DOHH2 (cell line): ENCODE data around the gene CARMIL1.

ENCODE experiments used
- H3F3A ChIP-seq: fragments of 200-600 bp; sonication (generic), shearing (Covaris generic); 2 replicates; pipeline ENCODE4 v1.6.0; 2016; ENCODE audit warnings: antibody characterized with exemption, mild to moderate bottlenecking; ENCODE audit not compliant: control insufficient read depth, insufficient read depth
- H3K27ac ChIP-seq: fragments of 200-600 bp; sonication (generic); 2 replicates; pipeline ENCODE4 v1.5.1; 2014; ENCODE audit warnings: low read depth, mild to moderate bottlenecking, low read length, moderate library complexity
- H3K27me3 ChIP-seq: fragments of 200-600 bp; sonication (generic); 2 replicates; pipeline ENCODE4 v1.6.1; 2014; ENCODE audit warnings: mild to moderate bottlenecking, low read length, mixed read lengths; ENCODE audit not compliant: control insufficient read depth
- H3K36me3 ChIP-seq: fragments of 200-600 bp; sonication (generic); 2 replicates; pipeline ENCODE4 v1.6.1; 2014; ENCODE audit warnings: mild to moderate bottlenecking, low read length, moderate library complexity, mixed read lengths; ENCODE audit not compliant: control insufficient read depth
- H3K4me1 ChIP-seq: fragments of 200-600 bp; sonication (generic); 2 replicates; pipeline ENCODE4 v1.6.1; 2014; ENCODE audit warnings: mild to moderate bottlenecking, low read length, mixed read lengths; ENCODE audit not compliant: control insufficient read depth
- H3K4me2 ChIP-seq: fragments of 200-600 bp; sonication (generic); 2 replicates; pipeline ENCODE4 v1.6.0; 2014; ENCODE audit warnings: mild to moderate bottlenecking, low read length, moderate library complexity
- H3K4me3 ChIP-seq: fragments of 200-600 bp; sonication (generic); 2 replicates; pipeline ENCODE4 v1.5.1; 2014; ENCODE audit warnings: mild to moderate bottlenecking, low read length, mixed read lengths
- H3K79me2 ChIP-seq: fragments of 200-600 bp; sonication (generic); 2 replicates; pipeline ENCODE4 v1.6.1; 2014; ENCODE audit warnings: mild to moderate bottlenecking, low read length, mixed read lengths; ENCODE audit not compliant: control insufficient read depth
- H3K9me2 ChIP-seq: fragments of 200-600 bp; sonication (generic); replicated peaks from 2 replicates; pipeline ENCODE4 v1.6.1; 2014; ENCODE audit warnings: mild to moderate bottlenecking, low read length, mixed read lengths; ENCODE audit not compliant: control insufficient read depth
- H3K9me3 ChIP-seq: fragments of 200-600 bp; sonication (generic); 2 replicates; pipeline ENCODE4 v1.6.1; 2014; ENCODE audit warnings: antibody characterized with exemption, low read length, mixed read lengths; ENCODE audit not compliant: control insufficient read depth, insufficient read depth
- H4K20me1 ChIP-seq: fragments of 200-600 bp; sonication (generic); 2 replicates; pipeline ENCODE4 v1.6.0; 2014; ENCODE audit warnings: low read depth, mild to moderate bottlenecking, antibody characterized with exemption, low read length, moderate library complexity; ENCODE audit not compliant: control insufficient read depth, insufficient read depth
- EZH2phosphoT487 ChIP-seq: fragments of 200-600 bp; sonication (generic); IDR thresholded peaks from 2 replicates; pipeline ENCODE4 v1.6.1; 2017; ENCODE audit warnings: borderline replicate concordance, mild to moderate bottlenecking, antibody characterized with exemption, low read length, moderate library complexity, mixed read lengths
- TF ChIP-seq, protein P1 (sequence below): fragments of 200-600 bp; sonication (generic); IDR thresholded peaks from one replicate; pipeline ENCODE4 v1.5.1; 2014; ENCODE audit warnings: antibody characterized with exemption, mild to moderate bottlenecking, low read depth, low read length; ENCODE audit not compliant: poor library complexity, severe bottlenecking

Gene CARMIL1

GRCh38 chr6:25541228-25541627, 262.1 kb downstream of the CARMIL1 start:
- H3K9me3 ChIP-seq, result no peaks in the 10 kb centered on the region
- no peaks in the 10 kb centered on the region for H3K4me1 ChIP-seq
- no peak overlapping the region for H3K4me2 ChIP-seq
- no peaks in the 10 kb centered on the region for H3K36me3 ChIP-seq
- H3K27me3 ChIP-seq, result no peaks in the 10 kb centered on the region
- no peaks in the 10 kb centered on the region for H4K20me1 ChIP-seq
- H3F3A ChIP-seq, result no peaks in the 10 kb centered on the region
- no peak for TF ChIP-seq EZH2phosphoT487
- TF ChIP-seq, protein P1, sequence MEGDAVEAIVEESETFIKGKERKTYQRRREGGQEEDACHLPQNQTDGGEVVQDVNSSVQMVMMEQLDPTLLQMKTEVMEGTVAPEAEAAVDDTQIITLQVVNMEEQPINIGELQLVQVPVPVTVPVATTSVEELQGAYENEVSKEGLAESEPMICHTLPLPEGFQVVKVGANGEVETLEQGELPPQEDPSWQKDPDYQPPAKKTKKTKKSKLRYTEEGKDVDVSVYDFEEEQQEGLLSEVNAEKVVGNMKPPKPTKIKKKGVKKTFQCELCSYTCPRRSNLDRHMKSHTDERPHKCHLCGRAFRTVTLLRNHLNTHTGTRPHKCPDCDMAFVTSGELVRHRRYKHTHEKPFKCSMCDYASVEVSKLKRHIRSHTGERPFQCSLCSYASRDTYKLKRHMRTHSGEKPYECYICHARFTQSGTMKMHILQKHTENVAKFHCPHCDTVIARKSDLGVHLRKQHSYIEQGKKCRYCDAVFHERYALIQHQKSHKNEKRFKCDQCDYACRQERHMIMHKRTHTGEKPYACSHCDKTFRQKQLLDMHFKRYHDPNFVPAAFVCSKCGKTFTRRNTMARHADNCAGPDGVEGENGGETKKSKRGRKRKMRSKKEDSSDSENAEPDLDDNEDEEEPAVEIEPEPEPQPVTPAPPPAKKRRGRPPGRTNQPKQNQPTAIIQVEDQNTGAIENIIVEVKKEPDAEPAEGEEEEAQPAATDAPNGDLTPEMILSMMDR, result no peak
- H3K27ac ChIP-seq, result no peak overlapping the region
- H3K9me2 ChIP-seq, result no peaks in the 10 kb centered on the region
- no peaks in the 10 kb centered on the region for H3K79me2 ChIP-seq
- H3K4me3 ChIP-seq, result no peak overlapping the region

DNA sequence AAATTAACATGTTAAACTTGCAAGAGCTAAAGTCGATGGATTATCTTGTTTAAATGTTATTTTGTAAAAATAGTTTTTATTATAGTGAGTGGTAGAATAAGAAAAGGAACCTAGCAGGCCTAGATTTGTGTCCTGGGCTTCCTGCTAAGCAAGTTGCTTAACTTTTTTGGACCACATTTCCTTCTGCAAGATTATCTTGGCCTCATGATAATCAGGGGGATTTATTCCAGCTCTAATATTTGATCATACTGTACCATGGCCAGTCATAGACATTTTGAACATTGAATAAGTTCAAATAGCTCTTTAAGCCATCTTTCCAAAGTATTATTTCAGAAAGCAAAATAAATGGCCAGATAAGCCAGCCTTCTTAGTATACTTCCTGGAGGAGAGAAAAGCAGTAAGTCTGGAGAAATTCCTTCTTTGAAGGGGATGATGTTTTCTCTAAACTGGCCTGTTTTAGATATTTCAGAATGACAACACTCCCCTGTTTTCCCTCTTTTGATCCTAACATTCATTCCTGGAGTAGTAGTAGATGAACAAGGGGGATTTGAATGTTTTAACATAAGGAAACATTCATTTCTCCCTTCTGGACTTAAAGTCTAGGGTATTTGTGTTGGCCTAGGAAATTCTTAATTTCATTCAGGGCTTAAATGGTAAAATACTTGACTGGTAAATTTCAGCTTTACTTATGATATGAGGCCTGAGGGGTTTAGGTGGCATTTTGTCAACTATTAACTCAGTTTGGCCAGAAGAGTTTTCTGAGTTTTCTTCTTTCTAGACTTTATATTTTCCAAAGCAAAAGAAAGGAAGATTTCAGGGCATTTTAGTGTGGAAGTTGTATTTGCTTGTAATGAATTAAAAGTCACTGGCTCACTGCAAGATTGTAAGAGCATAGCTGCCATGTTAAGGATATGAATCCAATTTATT, 264.1 kb downstream of the CARMIL1 start:
- Histone ChIP-seq H3K9me3 (no peaks in the 10 kb centered on the region), H3K27ac (no peak overlapping the region), H3K4me3 (no peak overlapping the region), H3K4me1 (no peaks in the 10 kb centered on the region), H3K9me2 (no peaks in the 10 kb centered on the region), H3K36me3 (no peaks in the 10 kb centered on the region), H3K4me2 (no peak overlapping the region), H4K20me1 (no peaks in the 10 kb centered on the region), H3K27me3 (no peaks in the 10 kb centered on the region), H3F3A (no peaks in the 10 kb centered on the region), H3K79me2 (no peaks in the 10 kb centered on the region)
- TF ChIP-seq, protein P1, result no peak

GRCh38 chr6:25544833-25545232, 265.7 kb downstream of the CARMIL1 start:
- no peak overlapping the region for H3K27ac ChIP-seq
- no peaks in the 10 kb centered on the region for H3F3A ChIP-seq
- no peaks in the 10 kb centered on the region for H3K27me3 ChIP-seq
- TF ChIP-seq, protein P1, result no peak
- H3K9me3 ChIP-seq, result no peaks in the 10 kb centered on the region
- H3K4me2 ChIP-seq, result no peak overlapping the region
- no peaks in the 10 kb centered on the region for H3K9me2 ChIP-seq
- H3K4me1 ChIP-seq, result no peaks in the 10 kb centered on the region
- no peaks in the 10 kb centered on the region for H3K36me3 ChIP-seq
- H3K79me2 ChIP-seq, result no peaks in the 10 kb centered on the region
- no peaks in the 10 kb centered on the region for H4K20me1 ChIP-seq
- H3K4me3 ChIP-seq, result no peak overlapping the region
